ENCODE measurements around the gene ARHGAP15. TPM values are rescaled to one million over a fixed set of nuclear protein-coding genes. Genes with fewer than 3 reads are reported as not detected.

ARHGAP15 gene
- total and polyA plus RNA-seq, 2 experiments from 2014 or later: 0.26 TPM; not detected in 1

DNA sequence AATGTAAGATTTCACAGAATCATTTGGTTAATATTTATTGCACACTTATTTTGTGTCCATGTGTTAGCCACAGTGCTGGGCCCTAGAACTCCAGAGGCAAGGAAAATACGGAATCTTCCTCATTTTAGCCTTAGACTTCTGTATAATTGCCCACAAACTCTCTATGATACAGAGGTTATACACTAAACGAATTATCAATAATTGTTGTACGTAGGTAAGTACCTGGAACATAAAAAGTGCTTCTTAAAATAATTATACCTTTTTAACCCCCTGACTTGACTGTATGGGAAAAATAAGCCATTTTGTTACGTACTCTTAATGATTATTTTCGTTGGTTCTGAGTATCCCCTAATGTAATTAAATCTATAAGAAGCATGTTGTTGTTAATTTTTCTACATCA lies 119.4 kb downstream of the ARHGAP15 start (continued):
- TF ChIP-seq ZNF331 (CRISPR knock-in tag; IDR thresholded peaks at IDR 0.05; ENCODE audit: low read depth) (no peak), POLR2AphosphoS5 (IDR thresholded peaks at IDR 0.05; ENCODE audit: low read depth) (no peak), CREB1 (CRISPR knock-in tag; IDR thresholded peaks at IDR 0.05; ENCODE audit: low read depth) (no peak), ZNF114 (CRISPR knock-in tag; IDR thresholded peaks at IDR 0.05) (no peak), JUNB (IDR thresholded peaks at IDR 0.05; ENCODE audit: unreplicated experiment) (no peak), NANOG (IDR thresholded peaks at IDR 0.05; ENCODE audit: borderline replicate concordance) (no peak), EZH2 (IDR thresholded peaks at IDR 0.05; ENCODE audit: low read depth, unreplicated experiment) (no peak)
- TF ChIP-seq, protein P1, sequence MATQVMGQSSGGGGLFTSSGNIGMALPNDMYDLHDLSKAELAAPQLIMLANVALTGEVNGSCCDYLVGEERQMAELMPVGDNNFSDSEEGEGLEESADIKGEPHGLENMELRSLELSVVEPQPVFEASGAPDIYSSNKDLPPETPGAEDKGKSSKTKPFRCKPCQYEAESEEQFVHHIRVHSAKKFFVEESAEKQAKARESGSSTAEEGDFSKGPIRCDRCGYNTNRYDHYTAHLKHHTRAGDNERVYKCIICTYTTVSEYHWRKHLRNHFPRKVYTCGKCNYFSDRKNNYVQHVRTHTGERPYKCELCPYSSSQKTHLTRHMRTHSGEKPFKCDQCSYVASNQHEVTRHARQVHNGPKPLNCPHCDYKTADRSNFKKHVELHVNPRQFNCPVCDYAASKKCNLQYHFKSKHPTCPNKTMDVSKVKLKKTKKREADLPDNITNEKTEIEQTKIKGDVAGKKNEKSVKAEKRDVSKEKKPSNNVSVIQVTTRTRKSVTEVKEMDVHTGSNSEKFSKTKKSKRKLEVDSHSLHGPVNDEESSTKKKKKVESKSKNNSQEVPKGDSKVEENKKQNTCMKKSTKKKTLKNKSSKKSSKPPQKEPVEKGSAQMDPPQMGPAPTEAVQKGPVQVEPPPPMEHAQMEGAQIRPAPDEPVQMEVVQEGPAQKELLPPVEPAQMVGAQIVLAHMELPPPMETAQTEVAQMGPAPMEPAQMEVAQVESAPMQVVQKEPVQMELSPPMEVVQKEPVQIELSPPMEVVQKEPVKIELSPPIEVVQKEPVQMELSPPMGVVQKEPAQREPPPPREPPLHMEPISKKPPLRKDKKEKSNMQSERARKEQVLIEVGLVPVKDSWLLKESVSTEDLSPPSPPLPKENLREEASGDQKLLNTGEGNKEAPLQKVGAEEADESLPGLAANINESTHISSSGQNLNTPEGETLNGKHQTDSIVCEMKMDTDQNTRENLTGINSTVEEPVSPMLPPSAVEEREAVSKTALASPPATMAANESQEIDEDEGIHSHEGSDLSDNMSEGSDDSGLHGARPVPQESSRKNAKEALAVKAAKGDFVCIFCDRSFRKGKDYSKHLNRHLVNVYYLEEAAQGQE (IDR thresholded peaks at IDR 0.05; ENCODE audit: unreplicated experiment): no peak
- TF ChIP-seq, protein P2, sequence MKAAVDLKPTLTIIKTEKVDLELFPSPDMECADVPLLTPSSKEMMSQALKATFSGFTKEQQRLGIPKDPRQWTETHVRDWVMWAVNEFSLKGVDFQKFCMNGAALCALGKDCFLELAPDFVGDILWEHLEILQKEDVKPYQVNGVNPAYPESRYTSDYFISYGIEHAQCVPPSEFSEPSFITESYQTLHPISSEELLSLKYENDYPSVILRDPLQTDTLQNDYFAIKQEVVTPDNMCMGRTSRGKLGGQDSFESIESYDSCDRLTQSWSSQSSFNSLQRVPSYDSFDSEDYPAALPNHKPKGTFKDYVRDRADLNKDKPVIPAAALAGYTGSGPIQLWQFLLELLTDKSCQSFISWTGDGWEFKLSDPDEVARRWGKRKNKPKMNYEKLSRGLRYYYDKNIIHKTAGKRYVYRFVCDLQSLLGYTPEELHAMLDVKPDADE (IDR thresholded peaks at IDR 0.05): no peak

DNA sequence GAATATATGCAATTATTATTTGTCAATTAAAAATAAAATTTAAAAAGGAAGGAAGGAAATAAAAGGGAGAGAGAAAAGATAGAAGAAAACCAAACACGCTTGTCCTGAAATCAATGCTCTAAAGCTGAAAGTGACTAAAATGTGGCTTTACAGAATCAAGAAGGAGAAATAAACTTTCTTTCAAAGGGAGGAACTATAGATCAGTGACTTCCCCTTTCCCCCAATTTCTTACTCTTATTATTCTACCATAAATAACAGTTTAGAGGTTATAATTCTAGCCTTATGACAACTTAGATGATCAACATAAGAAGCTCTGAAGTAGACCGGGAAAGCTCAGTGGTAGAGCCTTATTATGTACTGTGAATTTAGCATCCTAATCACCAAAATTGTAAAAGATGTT lies 122.5 kb downstream of the ARHGAP15 start:
- Histone ChIP-seq H4K20me1 (replicated peaks; ENCODE audit: insufficient read depth) (no peaks in the 10 kb centered on the region), H3K4me3 (no peak overlapping the region), H3K4me1 (ENCODE audit: insufficient read depth) (no peaks in the 10 kb centered on the region), H3K4me2 (no peak overlapping the region), H3K79me2 (replicated peaks; ENCODE audit: insufficient read depth) (no peaks in the 10 kb centered on the region), H3K27ac (ENCODE audit: low read depth) (no peak overlapping the region), H2AFZ (no peak overlapping the region), H3K27me3 (ENCODE audit: insufficient read depth) (no peaks in the 10 kb centered on the region), H3F3A (replicated peaks; ENCODE audit: low read depth) (no peaks in the 10 kb centered on the region), H3K9me2 (ENCODE audit: insufficient read depth) (no peaks in the 10 kb centered on the region), H3K36me3 (ENCODE audit: insufficient read depth) (no peaks in the 10 kb centered on the region)
- TF ChIP-seq CREB1 (CRISPR knock-in tag; IDR thresholded peaks at IDR 0.05; ENCODE audit: low read depth): no peak
- TF ChIP-seq, protein P3, sequence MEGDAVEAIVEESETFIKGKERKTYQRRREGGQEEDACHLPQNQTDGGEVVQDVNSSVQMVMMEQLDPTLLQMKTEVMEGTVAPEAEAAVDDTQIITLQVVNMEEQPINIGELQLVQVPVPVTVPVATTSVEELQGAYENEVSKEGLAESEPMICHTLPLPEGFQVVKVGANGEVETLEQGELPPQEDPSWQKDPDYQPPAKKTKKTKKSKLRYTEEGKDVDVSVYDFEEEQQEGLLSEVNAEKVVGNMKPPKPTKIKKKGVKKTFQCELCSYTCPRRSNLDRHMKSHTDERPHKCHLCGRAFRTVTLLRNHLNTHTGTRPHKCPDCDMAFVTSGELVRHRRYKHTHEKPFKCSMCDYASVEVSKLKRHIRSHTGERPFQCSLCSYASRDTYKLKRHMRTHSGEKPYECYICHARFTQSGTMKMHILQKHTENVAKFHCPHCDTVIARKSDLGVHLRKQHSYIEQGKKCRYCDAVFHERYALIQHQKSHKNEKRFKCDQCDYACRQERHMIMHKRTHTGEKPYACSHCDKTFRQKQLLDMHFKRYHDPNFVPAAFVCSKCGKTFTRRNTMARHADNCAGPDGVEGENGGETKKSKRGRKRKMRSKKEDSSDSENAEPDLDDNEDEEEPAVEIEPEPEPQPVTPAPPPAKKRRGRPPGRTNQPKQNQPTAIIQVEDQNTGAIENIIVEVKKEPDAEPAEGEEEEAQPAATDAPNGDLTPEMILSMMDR (conservative IDR thresholded peaks at IDR 0.05; ENCODE audit: low read depth in 2 of 2): no peak
- no peak for TF ChIP-seq ZNF114 (CRISPR knock-in tag; IDR thresholded peaks at IDR 0.05)
- TF ChIP-seq POLR2AphosphoS5 (IDR thresholded peaks at IDR 0.05; ENCODE audit: low read depth): no peak
- TF ChIP-seq EZH2phosphoT487 (IDR thresholded peaks at IDR 0.05; ENCODE audit: unreplicated experiment): no peak
- TF ChIP-seq, protein P2 (IDR thresholded peaks at IDR 0.05): no peak
- no peak for TF ChIP-seq STAT1 (IDR thresholded peaks at IDR 0.05; ENCODE audit: unreplicated experiment)
- H3K4me1 Mint-ChIP-seq: peaks cover 7% of the 10 kb centered on the region; the same call in 2 of the 3 replicates
- no peak overlapping the region for H3K4me3 Mint-ChIP-seq
- 0 out of 3 replicates have a peak, but pooled peaks cover 2% of the 10 kb centered on the region for H3K9me3 Mint-ChIP-seq
- 0 out of 3 replicates have a peak, but pooled peaks cover 4% of the 10 kb centered on the region for H3K36me3 Mint-ChIP-seq (ENCODE audit: low read depth)
- H3K27me3 Mint-ChIP-seq (ENCODE audit: insufficient read depth, low read depth, poor library complexity): no peaks in the 10 kb centered on the region
- no peak overlapping the region for H3K27ac Mint-ChIP-seq
- no peak for DNase-seq (ENCODE audit: low spot score)
- ATAC-seq: no peak

All from GM23338 (cell line).